B cell (primary cell): ENCODE results near the gene HOXB13. TPM values are rescaled to one million over a fixed set of nuclear protein-coding genes. Genes with fewer than 3 reads are reported as not detected.

Experiments used
- ATAC-seq: fragments of 200-7000 bp; cut with Tn5 transposase; one replicate; pipeline ENCODE4 v1.10.0; 2021; ENCODE audit warnings: low read depth, mild to moderate bottlenecking, moderate number of reproducible peaks, moderate library complexity
- CTCF ChIA-PET: fragments of 350-600 bp; sonication (Branson Sonifier 250); formaldehyde crosslinking; loops from one replicate; lab custom pipeline; 2021; ENCODE audit warnings: antibody characterized with exemption, inconsistent platforms; lab: Charles Lee
- POLR2A ChIA-PET: fragments of 350-600 bp; sonication (Branson Sonifier 250); formaldehyde crosslinking; loops from one replicate; lab custom pipeline; 2021; ENCODE audit warnings: antibody characterized with exemption; lab: Charles Lee
- DNase-seq: peaks from one replicate; pipeline ENCODE4 v3.0.0; 2013
- H2AFZ ChIP-seq: 2 replicates; pipeline ENCODE4 v1.6.1; 2012; ENCODE audit warnings: mild to moderate bottlenecking, low read depth, low read length; ENCODE audit not compliant: insufficient read depth, poor library complexity, severe bottlenecking
- H3K27ac ChIP-seq, 2 donors: 1 replicate in 1 of 2; 2 replicates in 1 of 2; pipeline ENCODE4 v1.5.1; 2012 to 2013; ENCODE audit warnings: low read length in 2 of 2, mild to moderate bottlenecking in 2 of 2, moderate library complexity in 1 of 2
- H3K27me3 ChIP-seq, 4 experiments: fragments of 200-600 bp in 1 of 4; sonication (generic) in 1 of 4; replicated peaks in 1 of 4; 1 replicate in 2 of 4; 2 replicates in 2 of 4; pipeline versions ENCODE4 v1.6.1 to v1.7.0; 2013 to 2016; ENCODE audit warnings: low read length in 3 of 4, mild to moderate bottlenecking in 2 of 4, mixed read lengths in 1 of 4, moderate library complexity in 1 of 4; ENCODE audit not compliant: insufficient read depth in 4 of 4, control insufficient read depth in 3 of 4; ENCODE audit errors: control extremely low read depth in 1 of 4
- H3K36me3 ChIP-seq, 2 experiments: replicated peaks in 1 of 2; 1 replicate in 1 of 2; 2 replicates in 1 of 2; pipeline versions ENCODE4 v1.6.1 to v1.7.1; 2013; ENCODE audit warnings: low read length in 1 of 2; ENCODE audit not compliant: insufficient read depth in 2 of 2, control insufficient read depth in 1 of 2; ENCODE audit errors: control extremely low read depth in 1 of 2, extremely low read depth in 1 of 2
- H3K4me1 ChIP-seq, 2 donors: fragments of 200-600 bp in 1 of 2; sonication (generic) in 1 of 2; 1 replicate in 1 of 2; 2 replicates in 1 of 2; pipeline versions ENCODE4 v1.5.1 to v1.6.1; 2013 to 2017; ENCODE audit warnings: low read length in 2 of 2; ENCODE audit not compliant: control insufficient read depth in 2 of 2, insufficient read depth in 2 of 2
- H3K4me2 ChIP-seq: replicated peaks from 2 replicates; pipeline ENCODE3; 2012; ENCODE audit warnings: mild to moderate bottlenecking, low read depth, low read length; ENCODE audit not compliant: poor library complexity, severe bottlenecking
- H3K4me3 ChIP-seq, 5 experiments: fragments of 200-600 bp in 1 of 5; sonication (generic) in 1 of 5; 1 replicate in 3 of 5; 2 replicates in 2 of 5; pipeline versions ENCODE4 v1.5.1 to v1.7.0; 2011 to 2016; ENCODE audit warnings: low read length in 4 of 5, mild to moderate bottlenecking in 4 of 5, low read depth in 2 of 5, control low read depth in 1 of 5, moderate library complexity in 1 of 5; ENCODE audit not compliant: insufficient read depth in 1 of 5; ENCODE audit errors: control extremely low read depth in 1 of 5, extremely low read depth in 1 of 5
- H3K79me2 ChIP-seq: fragments of 200-600 bp; sonication (generic); one replicate; pipeline ENCODE4 v1.6.0; 2016; ENCODE audit warnings: low read length; ENCODE audit not compliant: control insufficient read depth, insufficient read depth
- H3K9ac ChIP-seq: fragments of 200-600 bp; sonication (generic); 2 replicates; pipeline ENCODE4 v1.6.1; 2017; ENCODE audit warnings: mild to moderate bottlenecking, low read length, moderate library complexity
- H3K9me3 ChIP-seq, 3 donors: one replicate each; pipeline versions ENCODE4 v1.6.1 to v1.7.1; 2013; ENCODE audit warnings: low read length in 2 of 3; ENCODE audit not compliant: control insufficient read depth in 2 of 3, insufficient read depth in 1 of 3; ENCODE audit errors: control extremely low read depth in 1 of 3
- H4K20me1 ChIP-seq: 2 replicates; pipeline ENCODE4 v1.6.0; 2012; ENCODE audit warnings: mild to moderate bottlenecking, low read length; ENCODE audit not compliant: insufficient read depth, control insufficient read depth, poor library complexity, severe bottlenecking
- H3K27ac Mint-ChIP-seq: one replicate; pipeline ENCODE4 v1.8.0; 2021; ENCODE audit warnings: mixed read lengths
- H3K27me3 Mint-ChIP-seq: one replicate; pipeline ENCODE4 v1.8.0; 2021; ENCODE audit warnings: mixed read lengths
- H3K4me1 Mint-ChIP-seq: one replicate; pipeline ENCODE4 v1.8.0; 2021; ENCODE audit warnings: mixed read lengths
- H3K4me3 Mint-ChIP-seq: one replicate; pipeline ENCODE4 v1.8.0; 2021; ENCODE audit warnings: mixed read lengths
- H3K9me3 Mint-ChIP-seq: one replicate; pipeline ENCODE4 v1.8.0; 2022; ENCODE audit warnings: mixed read lengths; ENCODE audit not compliant: insufficient read depth
- CTCF ChIP-seq: fragments of 200-600 bp; IDR thresholded peaks from one replicate; pipeline ENCODE4 v1.8.0; 2022; ENCODE audit warnings: antibody characterized with exemption, mild to moderate bottlenecking
- EZH2 ChIP-seq: IDR thresholded peaks from 2 replicates; pipeline ENCODE4 v1.6.1; 2012; ENCODE audit warnings: borderline replicate concordance, low read depth, mild to moderate bottlenecking, moderate library complexity, low read length; ENCODE audit not compliant: insufficient read depth, poor library complexity, severe bottlenecking
- WGBS: methylation state at CpG from one replicate; pipeline ENCODE4 v1.1.5; 2013; ENCODE audit warnings: missing lambda C conversion rate; ENCODE audit not compliant: insufficient coverage; 5-methylcytosine and 5-hydroxymethylcytosine counted together
- intact Hi-C: fragments of 100-400 bp; cut with micrococcal nuclease; formaldehyde crosslinking; loops from one replicate; pipeline ENCODE4 v1.10.0; 2022
- polyA plus RNA-seq: library from polyadenylated mRNA; depleted of rRNA; stranded (reverse); fragments of >200 nt; gene quantifications from 2 replicates; pipeline ENCODE4 v1.2.3, GENCODE V29; 2012
- total RNA-seq, 2 donors: library from RNA; stranded (reverse); fragments of 120-200 nt in 1 of 2; gene quantifications; 1 replicate in 1 of 2; 2 replicates in 1 of 2; pipeline versions ENCODE4 v1.2.3 to v1.2.4, GENCODE V29; 2013 to 2022

The HOXB13 gene
- total and polyA plus RNA-seq, 2 donors (not counting 1 experiment from before 2014, with no cell fraction given), result not detected

DNA sequence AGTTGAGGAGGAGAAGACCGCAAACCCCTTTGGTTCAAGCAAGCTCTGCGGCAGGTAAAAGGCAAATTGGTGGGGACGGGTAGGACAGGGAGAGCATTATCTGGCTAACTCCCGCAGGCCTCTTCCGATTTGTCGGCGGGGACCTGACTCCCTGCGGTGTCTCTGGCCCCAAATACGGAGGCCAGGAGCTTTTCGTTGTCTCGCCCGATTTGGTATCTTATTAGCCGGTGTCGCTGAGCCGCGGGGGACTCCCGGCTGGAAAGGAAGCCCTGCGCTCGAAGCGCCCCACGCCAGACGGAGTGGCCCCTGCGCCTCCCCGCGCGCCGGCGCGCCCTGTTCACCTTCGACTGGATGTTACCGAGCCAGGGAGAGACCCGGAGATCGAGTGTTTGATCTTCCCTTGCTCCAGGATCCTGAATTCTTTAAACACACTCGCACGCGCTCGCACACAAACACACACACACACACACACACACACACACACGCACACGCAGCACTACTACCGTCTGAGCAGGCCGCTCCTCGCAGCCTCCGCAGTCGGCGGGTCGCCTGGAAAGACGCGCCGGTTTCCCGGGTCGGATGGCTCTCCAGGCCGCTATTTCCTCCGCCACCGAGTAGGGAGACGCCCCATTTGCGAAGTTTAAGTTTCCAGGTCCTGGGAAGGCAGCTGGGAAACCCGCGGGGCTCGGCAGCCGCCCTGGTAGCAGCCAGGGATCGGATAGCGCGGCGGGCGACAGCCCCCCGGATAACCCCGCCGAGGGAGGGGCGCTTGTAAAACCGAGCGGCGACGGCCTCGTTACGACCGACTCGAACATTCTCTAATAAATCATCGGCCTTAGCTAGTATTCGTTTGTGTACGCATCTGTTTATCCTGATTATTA lies 9.5 kb downstream of the HOXB13 start:
- intact Hi-C loops, result no loop called here
- CTCF ChIA-PET, result interaction anchor here (0.8 to 2.0 kb wide), 7 partner anchors 10 to 106 kb away, joined by 3 to 9 read pairs (median 3); partner anchors contain the start of gene HOXB13
- Histone ChIP-seq H3K27me3 (peaks cover 0 to 82% (median 73%) of the 10 kb centered on the region in 4 experiments), H3K4me2 (peak overlapping the region; percentile 57), H3K9ac (no peak overlapping the region), H3K4me1 (peaks cover 30 to 41% of the 10 kb centered on the region in 2 donors), H3K4me3 (no peak overlapping the region), H3K9me3 (peaks cover 2 to 60% (median 13%) of the 10 kb centered on the region in 3 donors), H3K36me3 (no peaks in the 10 kb centered on the region), H3K79me2 (no peaks in the 10 kb centered on the region), H3K27ac (no peak overlapping the region), H2AFZ (peak overlapping the region; percentile 10), H4K20me1 (no peaks in the 10 kb centered on the region)
- Mint-ChIP-seq H3K9me3 (no peaks in the 10 kb centered on the region), H3K27ac (peak overlapping the region; percentile 46), H3K27me3 (peaks cover 70% of the 10 kb centered on the region), H3K4me3 (peak overlapping the region; percentile 54), H3K4me1 (peaks cover 23% of the 10 kb centered on the region)
- POLR2A ChIA-PET, result no interaction called here
- 9% methylated on average over 68 of the region's 80 CpGs for WGBS
- ATAC-seq (no peak), DNase-seq (peak; percentile 59)
- TF ChIP-seq CTCF, result no peak
- TF ChIP-seq EZH2, result no peak
